ENCODE measurements around the gene FIBCD1. TPM values are rescaled to one million over a fixed set of nuclear protein-coding genes. Genes with fewer than 3 reads are reported as not detected.

The FIBCD1 gene
- total and polyA plus RNA-seq, 9 of the 15 experiments (the other 6 are each of a cell fraction or from before 2014, with no cell fraction given), result 0.53 to 1.2 (median 0.95) TPM; not detected in 4

DNA sequence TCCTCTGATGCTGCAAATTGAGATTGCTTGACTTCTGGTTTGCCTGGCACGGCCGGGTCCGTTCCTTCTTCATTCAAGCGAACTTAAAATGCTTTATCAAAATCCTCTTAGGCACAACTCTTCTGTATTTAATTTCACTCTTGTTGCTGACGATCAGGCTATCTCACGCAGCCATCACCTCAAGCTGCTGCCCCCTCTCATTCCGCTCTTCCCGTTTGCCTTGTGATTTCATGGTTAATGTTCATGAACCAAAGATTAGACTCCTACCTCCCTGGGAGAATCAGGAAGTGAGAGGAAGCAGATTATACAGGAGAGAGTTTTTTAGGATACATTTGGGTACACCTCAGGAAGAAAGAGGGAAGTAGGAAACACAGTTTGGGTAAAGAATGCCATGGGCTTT, 65.1 kb downstream of the FIBCD1 start (continued):
- TF ChIP-seq, protein P1, sequence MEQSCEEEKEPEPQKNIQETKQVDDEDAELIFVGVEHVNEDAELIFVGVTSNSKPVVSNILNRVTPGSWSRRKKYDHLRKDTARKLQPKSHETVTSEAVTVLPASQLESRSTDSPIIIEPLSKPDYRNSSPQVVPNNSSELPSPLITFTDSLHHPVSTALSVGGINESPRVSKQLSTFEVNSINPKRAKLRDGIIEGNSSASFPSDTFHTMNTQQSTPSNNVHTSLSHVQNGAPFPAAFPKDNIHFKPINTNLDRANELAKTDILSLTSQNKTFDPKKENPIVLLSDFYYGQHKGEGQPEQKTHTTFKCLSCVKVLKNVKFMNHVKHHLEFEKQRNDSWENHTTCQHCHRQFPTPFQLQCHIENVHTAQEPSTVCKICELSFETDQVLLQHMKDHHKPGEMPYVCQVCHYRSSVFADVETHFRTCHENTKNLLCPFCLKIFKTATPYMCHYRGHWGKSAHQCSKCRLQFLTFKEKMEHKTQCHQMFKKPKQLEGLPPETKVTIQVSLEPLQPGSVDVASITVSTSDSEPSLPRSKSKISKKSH (CRISPR knock-in tag; IDR thresholded peaks at IDR 0.05), result no peak
- TF ChIP-seq, protein P2, sequence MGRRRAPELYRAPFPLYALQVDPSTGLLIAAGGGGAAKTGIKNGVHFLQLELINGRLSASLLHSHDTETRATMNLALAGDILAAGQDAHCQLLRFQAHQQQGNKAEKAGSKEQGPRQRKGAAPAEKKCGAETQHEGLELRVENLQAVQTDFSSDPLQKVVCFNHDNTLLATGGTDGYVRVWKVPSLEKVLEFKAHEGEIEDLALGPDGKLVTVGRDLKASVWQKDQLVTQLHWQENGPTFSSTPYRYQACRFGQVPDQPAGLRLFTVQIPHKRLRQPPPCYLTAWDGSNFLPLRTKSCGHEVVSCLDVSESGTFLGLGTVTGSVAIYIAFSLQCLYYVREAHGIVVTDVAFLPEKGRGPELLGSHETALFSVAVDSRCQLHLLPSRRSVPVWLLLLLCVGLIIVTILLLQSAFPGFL (CRISPR knock-in tag; IDR thresholded peaks at IDR 0.05), result no peak
- TF ChIP-seq ADNP (tag; IDR thresholded peaks at IDR 0.05), result no peak
- TF ChIP-seq ZNF121 (CRISPR knock-in tag; conservative IDR thresholded peaks at IDR 0.05), result no peak

- no peaks in the 10 kb centered on the region for H3K79me2 ChIP-seq (ENCODE audit: control insufficient read depth, insufficient read depth, low read length)
- H3K4me2 ChIP-seq (ENCODE audit: insufficient read depth, low read length), result no peak overlapping the region
- no TSS peak for BruUV-seq (replicated peaks)
- H3K36me3 ChIP-seq (ENCODE audit: control insufficient read depth, insufficient read depth, low read length), result peaks cover 63% of the 10 kb centered on the region
- H2AFZ ChIP-seq (ENCODE audit: low read depth, low read length), result no peak overlapping the region
- H3K9ac ChIP-seq (ENCODE audit: insufficient read depth in 1 of 2, low read depth in 2 of 2, low read length in 2 of 2), result peak overlapping the region in 1 of 2 experiments; percentile 6; a peak in 1 of 4 replicates
- peaks cover 35% of the 10 kb centered on the region for H4K20me1 ChIP-seq (replicated peaks; ENCODE audit: control insufficient read depth, insufficient read depth, low read length)
- H3K4me1 ChIP-seq (replicated peaks in 1 of 2; ENCODE audit: control insufficient read depth in 2 of 2, insufficient read depth in 2 of 2, low read length in 2 of 2), result no peaks in the 10 kb centered on the region
- ATAC-seq (no peak), FAIRE-seq (no peak), DNase-seq (ENCODE audit: extremely low read depth in 1 of 4, low spot score in 3 of 4) (peak in 2 of 4 experiments; percentile 58 to 62)
- no peak overlapping the region for H3K4me3 ChIP-seq
- ChIA-PET CTCF (ENCODE audit: low intra/inter-chr PET ratio) (interaction anchor here (13.1 kb wide), 1 partner anchor 174 kb away, joined by 201 read pairs; no protein-coding TSS in a partner anchor), POLR2A (interaction anchor here (0.6 to 15.4 kb wide), 7 partner anchors 13 to 190 kb away, joined by 3 to 220 read pairs (median 3); no protein-coding TSS in a partner anchor)
- no peak overlapping the region for H3K27ac ChIP-seq (ENCODE audit: extremely low read depth, low read depth, low read length)
- WGBS (ENCODE audit: insufficient coverage, low coverage, missing lambda C conversion rate), result 92% methylated on average over 15 of the region's 15 CpGs
- in situ Hi-C loops (cut with MboI), result loop anchor here (5.0 kb wide), 1 partner anchor 124 kb away; no protein-coding TSS in a partner anchor
- peaks cover 3% of the 10 kb centered on the region for H3K9me1 ChIP-seq (ENCODE audit: control insufficient read depth, insufficient read depth, low read length)
- intact Hi-C loops (cut with micrococcal nuclease), result no loop called here
- no peaks in the 10 kb centered on the region for H3K9me3 ChIP-seq (replicated peaks; ENCODE audit: control insufficient read depth, insufficient read depth, low read depth, low read length)
- no peaks in the 10 kb centered on the region for H3K27me3 ChIP-seq (ENCODE audit: control insufficient read depth in 2 of 2, insufficient read depth in 2 of 2, low read length in 2 of 2)
- no peak for TF ChIP-seq RCOR1 (IDR thresholded peaks at IDR 0.05; ENCODE audit: borderline replicate concordance in 1 of 2, low read depth in 2 of 2, low read length in 2 of 2)
- no peak for TF ChIP-seq ZNF184 (CRISPR knock-in tag; IDR thresholded peaks at IDR 0.05)
- no peak for TF ChIP-seq IFI16 (CRISPR knock-in tag; IDR thresholded peaks at IDR 0.05)
- no peak for TF ChIP-seq ARHGAP35 (IDR thresholded peaks at IDR 0.05; ENCODE audit: partially characterized antibody)
- no peak for TF ChIP-seq HOMEZ (CRISPR knock-in tag; IDR thresholded peaks at IDR 0.05)
- TF ChIP-seq L3MBTL2 (IDR thresholded peaks at IDR 0.05), result no peak
- TF ChIP-seq RFX1 (IDR thresholded peaks at IDR 0.05), result no peak
Observed at GRCh38 chr9:130872912-130873503, 66.0 kb downstream of the FIBCD1 start.

All from K562 (cell line).